Fibroblast of skin of right biceps (primary cell): ENCODE data around the gene ITGBL1.

ENCODE experiments used
- DNase-seq: peaks from one replicate; pipeline ENCODE4 v3.0.0-alpha.2; 2013

The ITGBL1 gene

DNA sequence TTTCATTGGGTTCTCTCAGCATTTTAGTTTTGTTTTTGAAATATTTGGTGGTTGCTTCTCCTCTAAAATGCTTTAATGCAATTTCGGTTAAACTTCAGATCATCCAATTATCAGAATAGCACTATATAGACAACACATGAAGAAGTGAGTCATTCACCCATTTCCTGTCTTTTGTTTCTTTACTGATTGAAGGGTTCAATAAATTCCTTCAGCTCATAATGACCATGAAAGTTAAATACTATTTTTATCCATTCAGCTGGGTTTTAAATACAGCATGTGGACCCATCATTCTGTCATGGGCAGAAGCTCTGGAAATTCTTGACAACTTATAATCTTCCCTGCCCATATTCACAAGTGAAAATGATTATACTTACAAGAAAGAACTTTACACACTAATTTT, 187.2 kb downstream of the ITGBL1 start:
- DNase-seq, result peak; percentile 47

DNA sequence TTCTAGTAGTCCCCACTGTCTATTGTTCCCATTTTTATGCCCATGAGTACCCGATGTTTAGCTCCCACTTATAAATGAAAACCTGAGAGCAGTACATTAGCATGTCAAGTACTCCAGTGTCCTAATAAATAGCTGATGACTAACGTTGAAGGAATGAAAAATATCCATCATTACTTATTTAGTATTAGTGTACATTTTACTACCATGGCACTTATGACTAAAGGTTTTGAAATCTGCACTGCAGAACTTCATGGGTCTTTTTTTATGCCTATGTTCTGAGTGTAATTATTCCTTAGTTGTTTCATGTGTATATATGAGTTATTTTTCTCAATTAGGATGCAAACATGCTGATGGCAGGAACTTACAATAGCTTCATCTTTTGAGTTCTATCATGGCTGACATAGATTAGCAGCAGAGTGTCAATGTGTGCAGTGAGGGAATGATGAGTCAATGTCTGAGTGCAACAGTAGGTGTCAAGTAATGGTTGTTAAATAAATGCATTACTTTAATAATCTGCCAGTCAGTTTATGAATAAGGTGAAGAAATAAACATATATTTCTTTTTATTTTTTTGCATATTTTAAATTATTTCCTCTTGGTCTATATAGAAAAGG, 188.4 kb downstream of the ITGBL1 start:
- DNase-seq, result peak; percentile 91

DNA sequence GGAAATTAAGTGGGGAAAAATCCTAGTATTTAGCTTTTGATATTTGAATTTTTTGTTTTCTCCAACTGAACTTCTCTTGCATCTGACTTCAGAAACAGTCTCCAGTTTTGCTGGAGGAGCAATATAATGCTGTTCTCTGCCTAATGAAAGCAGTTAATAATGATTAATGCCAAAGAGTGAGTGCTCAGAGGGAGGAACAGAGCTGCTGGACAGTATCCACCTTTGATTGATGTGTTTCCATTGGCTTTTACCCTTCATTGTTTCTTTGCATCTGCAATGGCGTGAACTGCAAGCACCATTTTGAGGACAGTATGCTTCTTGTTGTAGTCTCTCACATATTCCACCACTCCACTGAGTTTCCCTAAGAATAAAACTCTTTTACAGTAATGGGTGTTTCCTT, 193.4 kb downstream of the ITGBL1 start:
- no peak for DNase-seq

DNA sequence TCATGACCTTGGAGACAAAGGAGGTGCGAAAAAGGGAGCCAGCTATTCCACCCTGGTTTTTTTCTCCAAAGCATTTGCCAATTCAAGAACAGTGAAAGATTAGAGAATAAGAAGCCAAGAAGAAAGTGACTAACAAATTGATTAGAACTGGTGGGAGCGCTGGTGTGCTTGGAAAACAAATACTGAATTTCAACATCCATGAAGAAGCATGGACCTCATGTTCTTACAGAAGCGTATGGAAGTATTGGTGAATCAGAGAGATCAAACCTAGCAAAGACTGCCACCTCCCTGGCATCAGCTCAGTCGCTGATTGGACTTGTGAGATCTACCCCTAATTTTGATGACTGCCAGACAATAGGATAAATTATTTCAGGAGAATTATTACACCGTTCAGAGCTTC, 195.3 kb downstream of the ITGBL1 start:
- DNase-seq, result no peak

DNA sequence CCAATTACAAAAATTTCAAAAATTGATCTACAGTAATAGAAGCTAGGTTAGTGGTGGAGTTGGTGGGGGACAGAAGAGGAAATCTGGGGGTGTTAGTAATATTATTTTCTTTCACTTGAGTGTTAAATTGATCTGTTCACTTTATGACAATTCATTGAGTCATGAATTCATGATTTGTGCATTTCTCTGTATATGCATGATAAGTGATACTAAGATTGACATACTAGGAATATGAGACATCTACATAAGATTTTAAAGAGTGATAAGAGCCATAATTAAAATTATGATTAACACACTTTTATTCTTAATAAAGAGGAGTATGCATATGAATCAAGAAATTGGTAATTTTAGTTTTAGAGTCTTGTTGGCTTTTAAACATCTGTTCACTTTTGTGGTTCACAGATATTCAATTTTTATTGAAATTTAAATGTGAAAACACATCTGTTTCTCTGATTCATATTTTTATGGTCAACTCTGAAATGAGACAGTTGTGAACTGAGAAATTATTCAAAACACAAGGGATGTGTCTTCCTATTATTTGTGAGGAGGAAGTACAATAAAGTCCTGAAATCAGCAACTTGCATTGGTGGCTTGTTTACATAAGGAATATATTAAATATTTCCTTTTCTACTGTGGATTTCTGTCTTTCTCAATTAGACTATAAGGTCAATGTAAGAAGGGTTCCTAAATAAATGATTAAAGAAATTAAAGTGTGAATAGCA, 196.5 kb downstream of the ITGBL1 start:
- DNase-seq, result no peak

DNA sequence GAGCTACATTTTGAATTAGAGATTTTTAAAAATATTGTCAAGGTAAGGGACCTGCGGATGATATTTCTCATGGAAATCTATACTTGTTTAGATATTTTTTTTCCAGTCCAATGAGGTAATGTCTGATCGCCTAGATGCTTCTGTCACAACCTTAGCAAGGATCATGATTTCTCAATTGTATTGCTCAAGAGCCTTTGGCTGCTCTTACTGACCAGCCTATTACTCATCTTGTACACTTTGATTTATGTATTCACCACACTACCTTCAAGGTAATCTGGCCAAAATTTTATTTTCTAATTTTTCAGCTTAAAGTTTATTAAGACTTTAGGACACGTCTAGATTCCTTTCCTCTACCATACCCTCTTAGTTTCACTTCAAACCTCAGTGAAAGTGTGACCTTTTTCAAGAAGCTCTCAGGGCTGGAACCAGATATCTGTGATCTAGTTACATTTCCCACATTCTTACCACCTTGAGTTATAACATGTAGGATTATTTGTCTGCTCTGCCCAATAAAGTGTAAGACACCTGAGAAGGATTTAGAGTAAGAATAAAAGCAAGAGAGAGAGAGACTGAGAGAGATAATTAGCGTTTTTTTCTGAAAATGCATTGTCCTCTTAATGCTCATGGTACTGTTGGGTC, 197.1 kb downstream of the ITGBL1 start:
- peak; percentile 61 for DNase-seq

DNA sequence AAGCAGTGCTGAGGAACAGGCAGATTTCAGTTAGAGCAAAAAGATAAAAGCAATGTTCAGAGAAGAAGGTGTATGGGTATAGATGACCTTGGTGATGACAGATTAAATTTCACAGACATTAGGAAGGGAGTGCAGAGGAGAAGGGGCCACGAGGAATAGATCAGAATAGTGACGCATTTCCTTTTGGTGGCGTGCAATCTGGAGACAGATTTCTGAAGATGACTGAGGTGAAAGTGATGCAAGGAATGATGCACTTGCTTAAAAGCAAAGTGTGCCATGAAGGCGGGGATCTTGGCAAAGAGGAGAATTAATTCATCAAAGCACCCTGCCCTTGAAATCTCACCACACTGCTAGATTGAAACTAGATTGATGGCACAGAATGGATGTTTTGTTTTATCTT, 202.4 kb downstream of the ITGBL1 start:
- peak; percentile 71 for DNase-seq

DNA sequence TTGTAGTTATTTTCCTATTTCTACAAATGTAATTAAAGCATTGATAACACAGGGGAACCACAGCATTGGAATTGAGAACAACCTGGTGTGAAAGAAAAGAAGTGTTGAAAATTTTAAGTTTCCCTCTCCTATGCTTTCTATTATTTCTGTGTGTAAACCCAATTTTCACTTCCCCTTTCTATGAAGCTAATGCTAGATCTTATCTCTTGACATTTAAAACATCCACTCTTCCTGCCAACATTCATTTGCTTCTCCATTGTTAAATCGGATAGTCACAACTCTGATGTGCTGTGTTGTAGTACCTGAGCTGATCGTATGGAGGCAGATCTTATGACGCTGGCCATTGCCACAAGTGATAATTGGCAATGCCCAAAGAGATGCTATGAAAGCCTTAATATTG, 203.0 kb downstream of the ITGBL1 start:
- DNase-seq, result no peak

DNA sequence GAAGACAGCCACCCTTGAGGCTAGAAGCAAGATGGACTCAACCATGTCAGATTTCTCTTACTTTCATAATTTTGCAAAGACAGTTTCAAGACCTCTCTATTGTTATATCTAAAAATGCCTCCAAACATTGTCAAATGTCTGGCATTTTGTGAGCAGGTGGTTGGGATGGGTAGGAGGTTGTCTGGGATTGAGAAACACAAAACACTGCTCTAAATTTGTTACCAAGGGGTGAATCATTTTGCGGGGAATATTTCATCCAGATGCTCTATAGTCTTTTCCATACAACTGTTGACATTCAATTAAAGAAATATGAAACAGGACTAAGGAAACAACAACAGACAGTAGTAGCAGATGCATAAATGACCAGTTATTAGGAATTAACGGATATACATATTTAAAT, 208.2 kb downstream of the ITGBL1 start:
- no peak for DNase-seq

DNA sequence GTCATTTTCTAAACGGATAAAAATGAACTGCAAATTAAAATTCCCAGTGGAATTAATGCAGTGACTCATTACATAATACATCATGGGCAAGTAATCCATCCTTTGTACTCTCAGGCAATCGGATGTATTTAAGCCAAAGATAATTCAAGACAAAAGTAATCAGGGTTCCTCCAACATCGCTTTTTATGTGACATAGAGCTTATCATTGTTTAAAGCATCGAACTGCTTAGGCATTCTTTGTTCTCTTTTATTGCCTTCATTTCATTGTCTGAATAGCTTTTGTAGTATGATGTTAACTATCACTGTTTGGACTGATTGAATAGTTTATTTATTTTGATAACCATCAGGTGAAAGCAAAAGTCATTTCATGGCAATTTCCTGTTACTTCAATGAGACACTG, 209.4 kb downstream of the ITGBL1 start:
- DNase-seq, result no peak

DNA sequence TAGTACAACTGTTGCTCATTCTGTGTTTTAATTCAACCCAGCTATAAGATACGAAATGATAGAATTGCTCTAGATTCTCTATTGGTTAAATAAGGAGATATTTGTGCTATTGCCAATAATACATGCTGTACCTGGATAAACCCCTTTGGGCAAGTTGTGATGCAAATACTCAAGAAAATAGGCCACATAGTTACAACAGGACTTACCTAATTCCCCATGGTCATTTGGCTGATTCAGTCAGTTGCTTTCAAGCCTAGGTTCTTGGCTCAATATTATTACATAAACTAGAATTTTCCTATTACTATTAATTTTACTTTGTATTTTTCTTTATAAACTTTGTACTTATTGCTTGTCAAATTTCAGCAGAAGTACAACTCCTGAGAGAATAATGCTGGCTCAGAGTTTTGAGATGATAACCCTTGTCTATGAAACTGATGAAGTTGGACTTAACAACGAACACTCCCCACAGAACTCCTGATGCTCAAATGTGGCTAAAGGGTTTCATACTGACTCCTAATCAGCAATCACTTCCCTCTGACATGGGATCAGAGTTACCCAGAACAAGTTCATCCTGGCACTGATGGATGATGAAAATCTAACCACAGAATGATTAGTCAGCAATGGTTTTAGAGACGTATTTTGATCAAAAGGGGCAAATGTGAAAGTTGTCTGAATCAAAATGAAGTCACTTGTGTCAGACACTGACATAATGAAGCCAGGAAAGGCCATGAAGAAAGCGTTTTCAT, 221.1 kb downstream of the ITGBL1 start:
- DNase-seq, result no peak

DNA sequence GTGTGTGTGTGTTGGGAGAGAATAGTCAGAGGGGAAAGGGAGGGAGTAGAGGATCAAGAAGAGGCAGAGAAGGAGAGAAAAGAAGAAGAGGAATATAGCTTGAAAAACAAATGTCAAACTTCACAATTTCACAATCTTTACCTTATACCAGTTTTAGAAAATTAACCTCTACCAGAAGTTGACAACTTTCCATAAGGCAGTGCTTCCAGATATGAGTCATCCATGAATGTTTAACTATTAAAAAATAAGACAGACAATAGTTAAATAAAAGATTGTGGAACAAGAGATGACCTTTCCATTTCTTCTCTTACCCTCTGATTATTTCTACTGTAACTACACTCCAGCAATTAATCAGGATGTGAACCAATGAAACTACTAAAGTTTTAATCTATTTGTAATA, 229.4 kb downstream of the ITGBL1 start:
- DNase-seq, result no peak

DNA sequence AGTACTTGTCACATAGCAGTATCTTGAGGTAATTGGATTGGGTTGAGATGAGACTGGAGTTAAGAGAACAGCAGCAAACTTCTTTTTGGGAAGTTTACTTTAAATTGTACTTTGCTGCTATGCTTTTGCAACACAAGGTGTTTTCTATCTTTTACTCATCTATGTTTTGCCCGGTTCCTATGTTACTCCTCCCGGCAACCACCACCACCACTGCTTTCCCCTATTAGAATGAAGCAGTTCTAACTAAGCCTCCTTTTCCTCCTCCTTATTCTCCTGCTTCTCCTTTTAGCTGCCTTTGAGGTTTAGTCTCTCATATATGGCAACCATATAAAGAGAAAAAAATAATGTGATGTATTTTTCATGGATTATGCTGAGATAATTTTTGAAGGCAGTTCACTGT, 233.5 kb downstream of the ITGBL1 start:
- DNase-seq, result no peak

DNA sequence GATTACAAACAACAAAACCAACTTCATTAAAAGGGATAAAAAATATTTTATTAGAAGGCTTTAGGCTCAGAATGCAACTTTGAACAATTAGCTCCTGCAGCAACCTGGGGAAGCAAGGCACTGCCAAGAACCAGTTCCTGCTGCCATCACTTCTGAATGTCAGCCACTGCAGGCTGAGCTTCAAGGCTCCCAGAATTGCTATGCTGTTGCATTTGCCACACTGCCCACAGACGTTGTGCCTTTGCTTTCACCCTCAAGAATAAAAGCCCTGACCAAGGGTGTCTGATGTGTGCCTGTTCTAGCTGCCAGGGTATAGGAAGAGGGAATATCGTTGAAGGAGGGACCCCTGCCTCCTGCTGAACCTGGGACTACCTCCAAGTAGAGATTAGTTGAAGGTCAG, 238.4 kb downstream of the ITGBL1 start:
- DNase-seq, result no peak

DNA sequence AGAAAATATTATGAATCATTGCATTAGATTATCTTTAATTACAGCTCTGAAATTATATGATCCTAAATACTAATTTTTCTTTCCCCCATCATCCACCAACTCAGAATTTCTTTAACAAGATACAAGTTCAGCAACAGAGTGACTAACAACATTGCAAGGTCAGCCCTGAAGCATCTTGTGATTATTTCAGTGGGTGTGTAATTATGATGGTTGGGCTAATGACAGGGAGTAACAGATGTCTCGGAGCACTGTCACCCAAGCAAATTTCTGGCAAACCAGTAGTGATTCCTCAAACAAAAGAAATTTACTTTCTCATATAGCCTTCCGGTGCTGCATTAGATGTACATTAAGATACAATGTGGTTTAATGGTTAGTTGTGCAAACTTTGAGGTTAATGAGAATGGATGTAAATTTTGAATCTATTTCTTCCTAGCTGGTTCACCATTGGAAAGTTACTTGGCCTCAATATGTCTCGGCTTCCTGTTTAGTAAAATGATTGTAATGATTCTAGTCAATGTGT, 238.9 kb downstream of the ITGBL1 start:
- peak; percentile 58 for DNase-seq

DNA sequence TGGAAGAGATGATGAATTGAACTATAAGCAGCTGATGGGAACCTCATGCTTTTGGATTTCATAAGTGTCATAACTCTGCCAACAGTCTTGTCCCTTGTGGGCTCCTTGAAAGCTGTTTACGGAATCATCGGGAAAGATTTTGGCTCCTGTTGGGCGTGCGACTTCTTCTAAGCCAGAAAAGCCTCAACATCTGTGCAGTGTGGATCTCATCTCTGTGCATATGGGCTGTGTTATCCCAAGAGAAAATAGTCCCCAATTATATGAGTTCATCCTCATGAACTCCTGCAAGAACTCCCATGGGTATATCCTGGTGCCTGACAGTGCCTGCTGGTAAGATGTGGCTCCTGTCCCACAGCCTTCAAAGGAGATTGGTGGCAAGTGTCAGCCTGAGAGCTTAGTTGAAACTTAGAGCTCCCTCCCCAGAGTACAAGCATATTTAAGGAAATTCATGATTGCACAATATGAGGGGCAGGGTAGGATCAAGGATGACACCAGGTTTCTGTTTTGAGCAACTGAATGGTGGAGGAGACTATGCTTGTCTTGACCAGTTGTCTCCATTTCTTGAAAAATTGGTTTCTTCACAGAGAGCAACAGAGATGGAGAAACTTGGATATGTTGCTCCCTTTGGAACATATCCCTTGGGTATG, 243.5 kb downstream of the ITGBL1 start:
- peak; percentile 16 for DNase-seq

DNA sequence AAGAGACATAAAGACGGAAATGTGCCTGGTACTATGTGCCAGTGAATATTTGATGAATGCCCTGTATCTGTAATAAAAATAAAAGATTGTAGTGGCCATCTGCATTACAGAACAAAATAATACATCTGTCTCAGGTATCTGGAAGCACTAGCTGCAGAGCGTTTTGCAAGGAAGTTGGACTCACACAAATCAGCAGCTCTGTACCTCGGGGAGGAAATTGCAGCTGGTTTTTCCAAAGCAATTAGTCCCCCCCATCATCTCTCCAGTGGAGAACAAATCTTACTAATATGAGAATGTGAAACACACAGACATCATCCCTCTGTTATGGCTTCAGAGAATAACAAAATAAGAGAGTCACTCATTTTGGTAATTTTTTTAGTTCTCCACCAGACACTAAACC, 245.3 kb downstream of the ITGBL1 start:
- DNase-seq, result no peak

DNA sequence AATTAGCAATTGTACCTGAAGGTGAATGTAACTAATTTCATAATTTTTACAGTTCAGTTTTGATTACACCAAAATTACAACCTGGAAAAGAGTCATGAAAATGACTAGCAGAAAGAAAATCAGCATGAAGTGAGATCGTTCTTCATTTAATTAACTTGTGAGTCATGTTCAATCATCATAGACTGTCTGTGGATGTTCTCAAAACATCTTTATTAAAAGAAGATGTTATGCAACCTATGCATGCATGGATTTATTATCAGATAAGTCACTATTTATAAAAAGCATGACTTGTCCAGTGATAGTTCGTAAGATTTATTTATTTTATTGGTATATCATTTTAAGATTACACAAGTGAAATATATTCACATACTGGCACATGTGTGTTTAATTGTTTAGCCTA, 245.9 kb downstream of the ITGBL1 start:
- peak; percentile 64 for DNase-seq

DNA sequence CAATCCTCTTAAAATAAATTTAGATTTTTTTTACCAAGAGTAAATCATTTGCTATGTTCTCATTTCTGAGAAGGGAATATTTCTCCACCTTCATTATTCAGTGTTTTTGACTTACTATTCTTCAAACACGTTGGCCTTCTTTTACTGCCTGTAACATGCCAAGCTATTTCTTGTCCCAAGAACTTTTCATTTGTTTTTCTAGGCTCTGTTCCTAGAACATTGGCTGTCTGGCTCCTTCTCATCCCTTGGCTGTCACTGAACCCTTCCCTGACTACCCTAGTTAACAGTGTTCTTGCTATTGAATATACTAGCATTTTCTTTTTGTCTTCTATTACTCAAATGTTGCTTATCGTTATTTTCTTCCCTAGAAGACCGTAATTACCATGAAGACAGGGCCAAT, 248.1 kb downstream of the ITGBL1 start:
- no peak for DNase-seq

DNA sequence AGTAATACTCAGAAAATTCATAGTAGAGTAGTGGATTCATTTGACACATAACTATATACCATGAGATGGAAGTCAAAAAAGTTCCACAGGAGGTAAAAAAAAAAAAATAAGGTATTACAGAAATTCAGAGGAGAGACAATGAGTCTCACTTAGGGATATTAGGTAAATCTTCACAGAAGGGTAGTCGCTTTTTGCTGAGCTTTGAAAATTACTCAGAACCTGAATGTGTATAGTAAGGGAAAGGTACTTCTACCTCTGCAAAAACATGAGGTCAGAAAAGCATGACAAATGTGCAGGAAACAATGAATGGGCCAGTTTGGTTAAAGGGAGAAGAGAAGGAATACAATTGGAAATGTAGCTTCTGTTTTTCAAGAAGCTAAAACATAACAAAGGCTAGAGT, 250.6 kb downstream of the ITGBL1 start:
- DNase-seq, result no peak

DNA sequence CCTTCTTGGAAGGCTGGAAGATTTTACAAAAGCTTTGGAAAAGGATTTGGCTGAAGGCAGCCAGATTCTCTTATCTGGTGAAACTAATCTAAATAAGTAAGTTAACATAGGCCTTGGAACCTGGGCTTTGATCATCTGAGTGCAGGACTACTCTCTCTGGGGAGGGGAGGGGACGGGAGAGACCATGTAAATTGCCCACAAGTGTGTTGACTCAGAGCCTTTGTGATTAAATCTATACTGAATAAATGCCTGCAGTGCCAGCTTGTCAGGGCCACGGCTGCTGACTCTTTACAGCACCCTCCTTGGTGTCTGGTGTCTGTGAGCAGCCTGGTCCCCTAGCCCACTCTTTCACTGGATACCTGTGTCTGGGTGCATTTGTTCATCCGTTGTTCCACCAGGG, 251.4 kb downstream of the ITGBL1 start:
- DNase-seq, result no peak

DNA sequence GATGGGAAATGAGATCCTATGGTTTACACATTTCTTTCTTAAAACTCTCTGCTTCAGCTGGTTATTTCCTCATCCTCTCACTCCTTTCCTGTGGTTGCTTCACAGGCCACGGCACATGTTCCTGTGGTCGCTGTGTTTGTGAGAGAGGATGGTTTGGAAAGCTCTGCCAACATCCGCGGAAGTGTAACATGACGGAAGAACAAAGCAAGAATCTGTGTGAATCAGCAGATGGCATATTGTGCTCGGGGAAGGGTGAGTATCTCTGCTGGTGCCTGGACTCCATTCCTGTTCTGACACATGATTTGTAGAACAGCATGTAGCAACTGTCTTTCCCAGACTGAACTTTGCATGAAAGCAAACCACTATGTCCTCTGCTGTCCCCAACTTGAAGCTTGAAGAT, 254.2 kb downstream of the ITGBL1 start:
- peak; percentile 89 for DNase-seq

DNA sequence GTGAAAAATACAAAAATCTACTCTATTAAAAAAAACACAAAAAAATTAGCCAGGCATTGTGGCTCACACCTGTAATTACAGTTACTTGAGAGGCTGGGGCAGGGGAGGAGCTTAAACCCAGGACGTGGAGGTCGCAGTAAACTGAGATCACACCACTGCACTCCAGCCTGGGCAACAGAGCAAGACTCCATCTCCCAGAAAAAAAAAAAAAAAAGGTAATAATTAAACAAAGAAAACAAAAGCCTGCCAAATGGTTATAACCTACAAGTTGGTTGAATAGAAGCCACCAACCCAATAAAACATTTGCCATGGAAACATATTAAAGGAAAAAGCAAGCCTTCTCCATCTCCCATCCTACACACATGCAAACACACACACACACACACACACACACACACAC, 255.2 kb downstream of the ITGBL1 start:
- no peak for DNase-seq
